ENCODE results near the gene RNU6-1. TPM values are rescaled to one million over a fixed set of nuclear protein-coding genes. Genes with fewer than 3 reads are reported as not detected.

Gene RNU6-1
- total RNA-seq, 1 experiment from 2014 or later = not detected

DNA sequence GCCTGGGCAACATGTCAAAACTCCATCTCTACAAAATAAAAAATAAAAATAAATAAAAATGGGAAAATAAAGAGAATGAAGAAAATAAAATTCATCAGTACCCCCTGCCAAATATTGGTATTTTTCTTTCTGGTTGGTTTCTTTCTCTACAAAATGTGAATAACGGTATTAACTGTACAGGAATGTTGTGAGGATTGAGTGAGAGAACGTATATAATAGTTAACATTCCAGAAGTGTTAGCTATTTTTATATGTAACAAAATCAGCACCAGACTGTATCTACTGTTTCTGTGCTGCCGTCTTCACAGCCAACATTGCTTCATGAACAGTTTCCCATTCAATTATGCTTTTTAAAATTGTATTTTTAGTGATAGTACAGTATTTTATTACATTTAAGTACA is 25.5 kb upstream of the RNU6-1 start (continued):
- TF ChIP-seq, protein P1, sequence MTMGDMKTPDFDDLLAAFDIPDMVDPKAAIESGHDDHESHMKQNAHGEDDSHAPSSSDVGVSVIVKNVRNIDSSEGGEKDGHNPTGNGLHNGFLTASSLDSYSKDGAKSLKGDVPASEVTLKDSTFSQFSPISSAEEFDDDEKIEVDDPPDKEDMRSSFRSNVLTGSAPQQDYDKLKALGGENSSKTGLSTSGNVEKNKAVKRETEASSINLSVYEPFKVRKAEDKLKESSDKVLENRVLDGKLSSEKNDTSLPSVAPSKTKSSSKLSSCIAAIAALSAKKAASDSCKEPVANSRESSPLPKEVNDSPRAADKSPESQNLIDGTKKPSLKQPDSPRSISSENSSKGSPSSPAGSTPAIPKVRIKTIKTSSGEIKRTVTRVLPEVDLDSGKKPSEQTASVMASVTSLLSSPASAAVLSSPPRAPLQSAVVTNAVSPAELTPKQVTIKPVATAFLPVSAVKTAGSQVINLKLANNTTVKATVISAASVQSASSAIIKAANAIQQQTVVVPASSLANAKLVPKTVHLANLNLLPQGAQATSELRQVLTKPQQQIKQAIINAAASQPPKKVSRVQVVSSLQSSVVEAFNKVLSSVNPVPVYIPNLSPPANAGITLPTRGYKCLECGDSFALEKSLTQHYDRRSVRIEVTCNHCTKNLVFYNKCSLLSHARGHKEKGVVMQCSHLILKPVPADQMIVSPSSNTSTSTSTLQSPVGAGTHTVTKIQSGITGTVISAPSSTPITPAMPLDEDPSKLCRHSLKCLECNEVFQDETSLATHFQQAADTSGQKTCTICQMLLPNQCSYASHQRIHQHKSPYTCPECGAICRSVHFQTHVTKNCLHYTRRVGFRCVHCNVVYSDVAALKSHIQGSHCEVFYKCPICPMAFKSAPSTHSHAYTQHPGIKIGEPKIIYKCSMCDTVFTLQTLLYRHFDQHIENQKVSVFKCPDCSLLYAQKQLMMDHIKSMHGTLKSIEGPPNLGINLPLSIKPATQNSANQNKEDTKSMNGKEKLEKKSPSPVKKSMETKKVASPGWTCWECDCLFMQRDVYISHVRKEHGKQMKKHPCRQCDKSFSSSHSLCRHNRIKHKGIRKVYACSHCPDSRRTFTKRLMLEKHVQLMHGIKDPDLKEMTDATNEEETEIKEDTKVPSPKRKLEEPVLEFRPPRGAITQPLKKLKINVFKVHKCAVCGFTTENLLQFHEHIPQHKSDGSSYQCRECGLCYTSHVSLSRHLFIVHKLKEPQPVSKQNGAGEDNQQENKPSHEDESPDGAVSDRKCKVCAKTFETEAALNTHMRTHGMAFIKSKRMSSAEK (CRISPR knock-in tag; IDR thresholded peaks at IDR 0.05; ENCODE audit: borderline replicate concordance) = no peak
- TF ChIP-seq ZNF263 (CRISPR knock-in tag; IDR thresholded peaks at IDR 0.05; ENCODE audit: low read depth) (no peak), OVOL2 (CRISPR knock-in tag; IDR thresholded peaks at IDR 0.05; ENCODE audit: borderline replicate concordance) (no peak), ZNF423 (CRISPR knock-in tag; IDR thresholded peaks at IDR 0.05) (no peak), ELF4 (CRISPR knock-in tag; IDR thresholded peaks at IDR 0.05; ENCODE audit: low read depth) (no peak), ZSCAN18 (CRISPR knock-in tag; IDR thresholded peaks at IDR 0.05) (no peak), HMGA2 (CRISPR knock-in tag; IDR thresholded peaks at IDR 0.05) (no peak), ZBTB21 (CRISPR knock-in tag; IDR thresholded peaks at IDR 0.05; ENCODE audit: borderline replicate concordance) (no peak), FOXK1 (CRISPR knock-in tag; IDR thresholded peaks at IDR 0.05) (no peak), EMX1 (CRISPR knock-in tag; IDR thresholded peaks at IDR 0.05) (no peak)
- TF ChIP-seq, protein P2, sequence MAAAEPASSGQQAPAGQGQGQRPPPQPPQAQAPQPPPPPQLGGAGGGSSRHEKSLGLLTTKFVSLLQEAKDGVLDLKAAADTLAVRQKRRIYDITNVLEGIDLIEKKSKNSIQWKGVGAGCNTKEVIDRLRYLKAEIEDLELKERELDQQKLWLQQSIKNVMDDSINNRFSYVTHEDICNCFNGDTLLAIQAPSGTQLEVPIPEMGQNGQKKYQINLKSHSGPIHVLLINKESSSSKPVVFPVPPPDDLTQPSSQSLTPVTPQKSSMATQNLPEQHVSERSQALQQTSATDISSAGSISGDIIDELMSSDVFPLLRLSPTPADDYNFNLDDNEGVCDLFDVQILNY (CRISPR knock-in tag; IDR thresholded peaks at IDR 0.05) = no peak
- TF ChIP-seq, protein P3, sequence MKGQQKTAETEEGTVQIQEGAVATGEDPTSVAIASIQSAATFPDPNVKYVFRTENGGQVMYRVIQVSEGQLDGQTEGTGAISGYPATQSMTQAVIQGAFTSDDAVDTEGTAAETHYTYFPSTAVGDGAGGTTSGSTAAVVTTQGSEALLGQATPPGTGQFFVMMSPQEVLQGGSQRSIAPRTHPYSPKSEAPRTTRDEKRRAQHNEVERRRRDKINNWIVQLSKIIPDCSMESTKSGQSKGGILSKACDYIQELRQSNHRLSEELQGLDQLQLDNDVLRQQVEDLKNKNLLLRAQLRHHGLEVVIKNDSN (CRISPR knock-in tag; IDR thresholded peaks at IDR 0.05) = no peak

DNA sequence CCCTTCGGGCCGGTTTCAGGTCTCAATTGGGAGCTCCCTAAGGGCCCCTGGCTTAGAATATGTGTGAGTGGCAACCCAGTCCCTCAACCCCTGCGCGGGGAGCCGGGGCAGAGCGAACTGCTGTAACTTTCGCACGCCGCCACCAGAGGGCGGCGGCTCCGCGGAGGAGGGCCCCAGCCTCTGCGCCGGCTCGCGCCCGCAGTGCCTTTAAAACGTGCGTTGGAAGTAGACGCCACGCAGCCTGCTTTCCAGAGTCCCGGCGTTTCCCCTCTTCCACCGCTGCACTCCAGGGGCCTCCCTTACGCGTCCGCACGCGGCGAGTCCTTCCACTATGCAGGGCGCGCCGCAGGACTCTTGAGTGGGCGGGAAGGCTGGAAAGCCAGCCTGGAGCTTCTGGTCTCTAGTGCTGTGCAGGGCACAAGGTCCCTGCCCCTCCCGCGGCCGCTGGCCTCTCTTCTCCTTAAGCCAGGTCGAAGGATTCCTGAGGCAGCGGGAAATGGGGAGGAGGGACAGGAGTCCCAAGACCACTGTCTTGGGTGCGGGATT is 23.7 kb upstream of the RNU6-1 start:
- no peak overlapping the region for H3K27ac Mint-ChIP-seq
- ChIA-PET POLR2A (interaction anchor here (0.8 to 2.2 kb wide), 3 partner anchors 10 to 190 kb away, joined by 3 to 5 read pairs (median 4); partner anchors contain the start of gene PIAS1), CTCF (interaction anchor here (0.5 to 2.5 kb wide), 39 partner anchors 10 to 443 kb away, joined by 3 to 43 read pairs (median 4); partner anchors contain the start of gene PIAS1)
- H3K36me3 Mint-ChIP-seq = no peaks in the 10 kb centered on the region
- H3K9me3 Mint-ChIP-seq = no peaks in the 10 kb centered on the region
- peak; percentile 95 for ATAC-seq
- peaks cover 18% of the 10 kb centered on the region for H3K4me1 Mint-ChIP-seq
- peak overlapping the region; percentile 65 for H3K4me3 Mint-ChIP-seq
- peak; percentile 85 for DNase-seq (ENCODE audit: low spot score)
- H3K27me3 Mint-ChIP-seq (ENCODE audit: low read depth) = peaks cover 26% of the 10 kb centered on the region
- TF ChIP-seq HMGXB4 (CRISPR knock-in tag; IDR thresholded peaks at IDR 0.05) (peak; percentile 86), MAX (CRISPR knock-in tag; IDR thresholded peaks at IDR 0.05) (peak; percentile 93), CTCF (IDR thresholded peaks at IDR 0.05) (peak; percentile 91), ETV6 (CRISPR knock-in tag; IDR thresholded peaks at IDR 0.05) (peak; percentile 84; the same call in 1 of the 2 replicates), CREB1 (CRISPR knock-in tag; IDR thresholded peaks at IDR 0.05) (0 out of 2 replicates have a peak, but pooled peaks have one; percentile 29), FOXJ3 (CRISPR knock-in tag; IDR thresholded peaks at IDR 0.05; ENCODE audit: borderline replicate concordance) (no peak), CREM (CRISPR knock-in tag; IDR thresholded peaks at IDR 0.05) (peak; percentile 72; the same call in 1 of the 2 replicates), TEAD1 (CRISPR knock-in tag; IDR thresholded peaks at IDR 0.05) (peak; percentile 68; the same call in 1 of the 2 replicates), ZNF263 (CRISPR knock-in tag; IDR thresholded peaks at IDR 0.05; ENCODE audit: low read depth) (peak; percentile 71; the same call in 1 of the 2 replicates), FOXP1 (CRISPR knock-in tag; IDR thresholded peaks at IDR 0.05; ENCODE audit: borderline replicate concordance) (peak; percentile 48; the same call in 1 of the 2 replicates)
- TF ChIP-seq, protein P4, sequence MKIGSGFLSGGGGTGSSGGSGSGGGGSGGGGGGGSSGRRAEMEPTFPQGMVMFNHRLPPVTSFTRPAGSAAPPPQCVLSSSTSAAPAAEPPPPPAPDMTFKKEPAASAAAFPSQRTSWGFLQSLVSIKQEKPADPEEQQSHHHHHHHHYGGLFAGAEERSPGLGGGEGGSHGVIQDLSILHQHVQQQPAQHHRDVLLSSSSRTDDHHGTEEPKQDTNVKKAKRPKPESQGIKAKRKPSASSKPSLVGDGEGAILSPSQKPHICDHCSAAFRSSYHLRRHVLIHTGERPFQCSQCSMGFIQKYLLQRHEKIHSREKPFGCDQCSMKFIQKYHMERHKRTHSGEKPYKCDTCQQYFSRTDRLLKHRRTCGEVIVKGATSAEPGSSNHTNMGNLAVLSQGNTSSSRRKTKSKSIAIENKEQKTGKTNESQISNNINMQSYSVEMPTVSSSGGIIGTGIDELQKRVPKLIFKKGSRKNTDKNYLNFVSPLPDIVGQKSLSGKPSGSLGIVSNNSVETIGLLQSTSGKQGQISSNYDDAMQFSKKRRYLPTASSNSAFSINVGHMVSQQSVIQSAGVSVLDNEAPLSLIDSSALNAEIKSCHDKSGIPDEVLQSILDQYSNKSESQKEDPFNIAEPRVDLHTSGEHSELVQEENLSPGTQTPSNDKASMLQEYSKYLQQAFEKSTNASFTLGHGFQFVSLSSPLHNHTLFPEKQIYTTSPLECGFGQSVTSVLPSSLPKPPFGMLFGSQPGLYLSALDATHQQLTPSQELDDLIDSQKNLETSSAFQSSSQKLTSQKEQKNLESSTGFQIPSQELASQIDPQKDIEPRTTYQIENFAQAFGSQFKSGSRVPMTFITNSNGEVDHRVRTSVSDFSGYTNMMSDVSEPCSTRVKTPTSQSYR (CRISPR knock-in tag; IDR thresholded peaks at IDR 0.05) = 0 out of 2 replicates have a peak, but pooled peaks have one; percentile 36
